ENCODE measurements around the gene ELF2. TPM values are rescaled to one million over a fixed set of nuclear protein-coding genes. Genes with fewer than 3 reads are reported as not detected.
"Not testable (repeated sequence)": the region's sequence is repeated elsewhere in the genome, so short reads cannot be mapped to it uniquely, and the experiment has no call there.

ELF2 gene
- total and polyA plus RNA-seq, 2 experiments from 2014 or later, result 33.1 to 46.9 TPM

GRCh38 chr4:139202991-139203390 is 26.0 kb upstream of the ELF2 start:
- Histone ChIP-seq H3K9me3 (ENCODE audit: low read depth) (no peaks in the 10 kb centered on the region), H2AFZ (no peak overlapping the region), H4K20me1 (ENCODE audit: insufficient read depth, poor library complexity, severe bottlenecking) (no peaks in the 10 kb centered on the region), H3K27ac (no peak overlapping the region), H3K9me2 (replicated peaks; ENCODE audit: insufficient read depth) (no peaks in the 10 kb centered on the region), H3K36me3 (replicated peaks; ENCODE audit: insufficient read depth, low read depth) (no peaks in the 10 kb centered on the region), H3K4me3 (no peak overlapping the region), H3K27me3 (no peaks in the 10 kb centered on the region), H3K79me2 (no peaks in the 10 kb centered on the region), H3K4me1 (ENCODE audit: insufficient read depth) (no peaks in the 10 kb centered on the region), H3K4me2 (no peak overlapping the region)
- WGBS (ENCODE audit: low lambda C conversion rate, missing lambda C conversion rate), result 98% methylated on average over 2 of the region's 2 CpGs
- no peak for DNase-seq (ENCODE audit: low spot score)
- TF ChIP-seq CTCF (IDR thresholded peaks at IDR 0.05; ENCODE audit: poor library complexity) (no peak), EZH2 (IDR thresholded peaks at IDR 0.05; ENCODE audit: borderline replicate concordance) (no peak), EZH2phosphoT487 (IDR thresholded peaks at IDR 0.05; ENCODE audit: low read depth, severe bottlenecking, unreplicated experiment) (no peak)

- Histone ChIP-seq H3K27me3 (no peaks in the 10 kb centered on the region), H3K9me2 (replicated peaks; ENCODE audit: insufficient read depth) (no peaks in the 10 kb centered on the region), H2AFZ (no peak overlapping the region), H3K79me2 (no peaks in the 10 kb centered on the region), H3K27ac (no peak overlapping the region), H3K9me3 (ENCODE audit: low read depth) (no peaks in the 10 kb centered on the region), H3K4me3 (no peak overlapping the region), H3K4me1 (ENCODE audit: insufficient read depth) (no peaks in the 10 kb centered on the region), H3K4me2 (no peak overlapping the region), H4K20me1 (ENCODE audit: insufficient read depth, poor library complexity, severe bottlenecking) (no peaks in the 10 kb centered on the region), H3K36me3 (replicated peaks; ENCODE audit: insufficient read depth, low read depth) (no peaks in the 10 kb centered on the region)
- no peak for DNase-seq (ENCODE audit: low spot score)
- TF ChIP-seq CTCF (IDR thresholded peaks at IDR 0.05; ENCODE audit: poor library complexity) (no peak), EZH2phosphoT487 (IDR thresholded peaks at IDR 0.05; ENCODE audit: low read depth, severe bottlenecking, unreplicated experiment) (no peak), EZH2 (IDR thresholded peaks at IDR 0.05; ENCODE audit: borderline replicate concordance) (no peak)
- 91% methylated on average over 4 of the region's 4 CpGs for WGBS (ENCODE audit: low lambda C conversion rate, missing lambda C conversion rate)
Observed at GRCh38 chr4:139200506-139200905, 23.5 kb upstream of the ELF2 start.

DNA sequence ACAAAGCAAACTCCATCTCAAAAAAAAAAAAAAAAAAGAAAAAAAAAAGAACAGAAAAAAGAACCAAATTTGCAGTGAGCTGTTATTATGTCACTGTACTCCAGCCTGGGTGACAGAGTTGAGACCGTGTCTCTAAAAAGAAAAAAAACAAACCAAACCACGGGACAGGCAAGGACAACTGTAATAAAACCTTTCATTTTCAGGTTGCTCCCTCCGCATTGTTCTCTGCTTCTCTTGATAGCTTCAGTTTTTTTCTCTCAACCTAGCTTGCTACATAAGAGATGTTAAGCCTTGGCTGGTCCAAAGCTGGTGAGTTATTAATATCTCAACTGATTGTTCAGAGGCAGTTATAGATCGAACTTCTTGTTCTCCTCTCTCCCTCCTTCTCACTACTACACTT is 23.1 kb upstream of the ELF2 start:
- Histone ChIP-seq H3K9me3 (ENCODE audit: low read depth) (no peaks in the 10 kb centered on the region), H3K4me2 (no peak overlapping the region), H4K20me1 (ENCODE audit: insufficient read depth, poor library complexity, severe bottlenecking) (no peaks in the 10 kb centered on the region), H3K27me3 (no peaks in the 10 kb centered on the region), H3K79me2 (no peaks in the 10 kb centered on the region), H3K9me2 (replicated peaks; ENCODE audit: insufficient read depth) (no peaks in the 10 kb centered on the region), H2AFZ (no peak overlapping the region), H3K27ac (no peak overlapping the region), H3K4me1 (ENCODE audit: insufficient read depth) (no peaks in the 10 kb centered on the region), H3K36me3 (replicated peaks; ENCODE audit: insufficient read depth, low read depth) (no peaks in the 10 kb centered on the region), H3K4me3 (no peak overlapping the region)
- TF ChIP-seq CTCF (IDR thresholded peaks at IDR 0.05; ENCODE audit: poor library complexity), result no peak
- TF ChIP-seq EZH2phosphoT487 (IDR thresholded peaks at IDR 0.05; ENCODE audit: low read depth, severe bottlenecking, unreplicated experiment), result no peak
- TF ChIP-seq EZH2 (IDR thresholded peaks at IDR 0.05; ENCODE audit: borderline replicate concordance), result no peak
- DNase-seq (ENCODE audit: low spot score), result no peak
- WGBS (ENCODE audit: low lambda C conversion rate, missing lambda C conversion rate), result 86% methylated on average over 4 of the region's 4 CpGs

GRCh38 chr4:139197214-139197613 is 20.2 kb upstream of the ELF2 start:
- H3K4me3 ChIP-seq; H3K36me3 ChIP-seq (replicated peaks; ENCODE audit: insufficient read depth, low read depth); H3K4me1 ChIP-seq (ENCODE audit: insufficient read depth); H3K79me2 ChIP-seq; H3K4me2 ChIP-seq; H3K9me2 ChIP-seq (replicated peaks; ENCODE audit: insufficient read depth); H2AFZ ChIP-seq; H3K9me3 ChIP-seq (ENCODE audit: low read depth); H3K27ac ChIP-seq; H4K20me1 ChIP-seq (ENCODE audit: insufficient read depth, poor library complexity, severe bottlenecking); DNase-seq (ENCODE audit: low spot score); H3K27me3 ChIP-seq: not testable (repeated sequence)
- 89% methylated on average over 4 of the region's 4 CpGs for WGBS (ENCODE audit: low lambda C conversion rate, missing lambda C conversion rate)

All from hepatocyte (in vitro differentiated cells).